Dermis blood vessel endothelial cell (primary cell): ENCODE data around the gene NPEPL1. TPM values are rescaled to one million over a fixed set of nuclear protein-coding genes. Genes with fewer than 3 reads are reported as not detected.
A peak's percentile ranks its signal among the peaks of the same experiment; 100 is the strongest.
"Not testable (repeated sequence)": the region's sequence is repeated elsewhere in the genome, so short reads cannot be mapped to it uniquely, and the experiment has no call there.

Experiments
- DNase-seq: peaks from one replicate; pipeline ENCODE4 v3.0.0; 2010
- total RNA-seq: library from RNA; depleted of rRNA; stranded (reverse); fragments of >200 nt; gene quantifications from 2 replicates; pipeline ENCODE4 v1.2.3, GENCODE V29; 2014

Gene NPEPL1
- total RNA-seq: 20.6 and 28.8 TPM in 2 replicates

DNA sequence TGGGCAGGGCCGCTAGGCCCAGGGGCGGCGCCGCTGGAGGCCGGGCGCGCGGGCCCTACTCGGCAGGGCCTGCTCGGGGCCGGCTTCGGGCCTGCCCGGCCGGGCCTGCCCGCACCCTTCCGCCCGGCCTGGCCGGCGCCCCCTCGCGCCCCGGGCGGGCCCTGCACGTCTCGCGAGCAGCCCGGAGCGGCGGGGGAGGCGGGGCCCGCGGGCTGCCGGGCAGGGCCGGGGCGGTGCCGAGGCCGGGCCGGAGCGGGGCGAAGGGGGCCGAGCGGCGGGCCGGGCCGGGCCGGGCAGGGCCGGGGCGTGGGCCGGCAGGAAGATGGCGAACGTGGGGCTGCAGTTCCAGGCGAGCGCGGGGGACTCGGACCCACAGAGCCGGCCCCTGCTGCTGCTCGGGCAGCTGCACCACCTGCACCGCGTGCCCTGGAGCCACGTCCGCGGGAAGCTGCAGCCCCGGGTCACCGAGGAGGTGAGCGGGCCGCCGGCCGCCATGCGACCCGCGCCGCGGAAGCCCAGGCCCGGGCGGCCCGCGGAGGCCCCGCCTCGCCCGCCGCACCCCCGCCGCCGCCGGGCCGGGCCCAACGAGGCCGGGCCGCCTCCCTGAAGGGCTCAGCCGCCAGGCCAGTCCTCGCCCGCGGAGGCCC lies at the start of gene NPEPL1:
Gene NPEPL1, plus strand, starts transcription at position 222 of the 647 bp plus-strand sequence. Its CDS starts 101 bp downstream, at position 323.
- peak; percentile 84 for DNase-seq

- DNase-seq: not testable (repeated sequence)
Measured at GRCh38 chr20:58642896-58643295, 49.7 kb upstream of the NPEPL1 start.

DNA sequence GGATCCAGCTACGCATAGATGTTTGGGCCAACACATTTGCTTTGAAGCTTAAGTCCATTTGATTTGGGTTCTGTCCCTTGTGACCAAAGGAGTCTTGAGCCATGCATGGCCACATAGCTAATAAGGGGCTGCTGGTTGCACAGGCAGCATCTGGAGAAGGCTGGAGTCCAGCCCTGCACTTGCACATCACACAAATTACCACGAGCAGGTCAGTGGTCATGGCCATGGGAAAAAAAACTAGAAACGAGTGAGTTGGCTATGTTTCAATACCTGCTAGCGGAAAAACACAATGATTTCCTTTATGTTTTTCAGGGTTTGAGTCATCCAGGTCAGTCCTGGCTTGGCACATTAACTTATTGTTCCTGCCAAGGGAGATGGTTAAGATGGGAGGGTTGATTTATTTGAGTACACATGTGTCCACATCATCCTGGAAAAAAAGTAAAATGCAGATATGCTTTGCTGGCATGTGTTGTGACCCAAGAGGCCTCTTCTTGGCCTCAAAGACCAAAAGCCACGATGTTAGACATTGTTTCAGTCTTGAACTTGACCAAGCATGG lies 47.1 kb upstream of the NPEPL1 start:
- DNase-seq: peak; percentile 89

DNA sequence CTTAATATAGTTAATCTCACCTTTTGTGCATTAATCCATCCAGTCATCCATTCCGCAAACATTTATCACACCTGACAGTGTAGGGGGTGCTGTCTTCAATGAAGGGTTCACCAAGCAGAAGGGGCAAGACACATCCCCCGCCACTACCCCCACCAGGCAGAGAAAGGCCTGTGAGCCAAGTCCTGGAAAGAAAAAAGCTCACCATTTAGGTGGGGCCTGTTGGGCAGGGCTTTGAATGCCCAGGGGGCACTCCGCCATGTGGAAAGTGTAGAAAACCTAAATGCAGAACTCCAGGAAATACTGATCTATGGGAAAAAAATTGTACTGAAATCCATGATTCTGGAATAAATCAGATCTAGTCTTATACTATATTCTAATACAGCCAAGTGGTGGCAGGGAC lies 46.3 kb upstream of the NPEPL1 start:
- DNase-seq: no peak

GRCh38 chr20:58646703-58647102 lies 45.9 kb upstream of the NPEPL1 start:
- DNase-seq: no peak

GRCh38 chr20:58647162-58647795 lies 45.3 kb upstream of the NPEPL1 start:
- no peak for DNase-seq

- peak; percentile 77 for DNase-seq
Measured at GRCh38 chr20:58647796-58648501, 44.7 kb upstream of the NPEPL1 start.

DNA sequence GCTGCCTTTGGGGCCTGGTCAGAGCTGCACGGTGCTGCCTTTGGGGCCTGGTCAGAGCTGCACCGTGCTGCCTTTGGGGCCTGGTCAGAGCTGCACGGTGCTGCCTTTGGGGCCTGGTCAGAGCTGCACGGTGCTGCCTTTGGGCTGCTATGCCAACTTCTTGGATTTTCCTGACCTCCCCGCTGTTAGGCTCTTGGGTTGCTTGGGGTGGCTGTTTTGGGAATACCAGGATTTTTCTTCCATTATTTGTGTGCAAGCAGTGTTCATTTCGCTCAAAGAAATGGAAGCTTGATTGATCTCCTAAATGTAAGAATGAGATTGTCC lies 44.1 kb upstream of the NPEPL1 start:
- not testable (repeated sequence) for DNase-seq

DNA sequence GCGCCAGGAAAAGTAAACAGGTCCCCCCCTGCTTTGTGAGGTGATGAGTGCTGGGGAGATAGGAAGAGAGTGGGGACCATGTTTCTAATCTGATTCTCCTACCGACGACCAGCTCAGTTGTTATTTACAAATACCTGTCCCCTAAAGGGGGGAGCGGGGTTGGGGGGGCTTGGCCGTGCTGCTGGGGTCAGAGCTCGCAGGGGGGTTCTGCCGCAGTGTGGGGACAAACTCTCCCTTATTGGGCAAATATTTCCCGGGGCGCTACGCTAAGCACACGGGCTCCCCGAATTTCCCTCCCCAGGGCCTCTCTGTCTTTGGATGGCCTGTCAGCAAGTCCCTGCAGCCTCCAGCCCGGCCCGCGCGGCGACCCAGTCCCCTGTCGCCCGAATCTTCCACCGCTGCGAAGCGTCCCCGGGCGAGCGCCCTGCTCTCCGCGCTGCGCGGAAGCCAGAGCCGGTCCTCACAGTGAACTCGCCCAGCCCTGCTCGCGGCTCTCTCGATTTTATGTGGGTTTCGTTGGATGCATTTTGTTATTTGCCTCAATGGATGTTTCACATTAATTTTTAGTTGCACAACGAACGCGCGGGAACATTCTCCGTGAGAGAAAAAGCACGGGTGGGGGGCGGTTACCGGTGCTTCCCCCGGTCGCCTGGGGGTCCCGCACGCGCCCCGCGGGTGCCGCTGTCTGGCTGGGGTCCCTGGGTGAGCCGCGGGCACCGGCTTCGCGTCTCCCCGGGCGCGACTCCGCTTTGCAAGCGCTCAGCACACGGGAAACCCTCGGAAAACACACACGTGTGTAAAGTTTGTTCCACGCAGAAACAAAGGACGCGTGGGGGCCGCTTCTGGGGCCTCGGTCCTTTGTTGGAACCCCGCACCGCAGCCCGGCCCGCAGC lies 43.1 kb upstream of the NPEPL1 start:
- DNase-seq: peak; percentile 36

DNA sequence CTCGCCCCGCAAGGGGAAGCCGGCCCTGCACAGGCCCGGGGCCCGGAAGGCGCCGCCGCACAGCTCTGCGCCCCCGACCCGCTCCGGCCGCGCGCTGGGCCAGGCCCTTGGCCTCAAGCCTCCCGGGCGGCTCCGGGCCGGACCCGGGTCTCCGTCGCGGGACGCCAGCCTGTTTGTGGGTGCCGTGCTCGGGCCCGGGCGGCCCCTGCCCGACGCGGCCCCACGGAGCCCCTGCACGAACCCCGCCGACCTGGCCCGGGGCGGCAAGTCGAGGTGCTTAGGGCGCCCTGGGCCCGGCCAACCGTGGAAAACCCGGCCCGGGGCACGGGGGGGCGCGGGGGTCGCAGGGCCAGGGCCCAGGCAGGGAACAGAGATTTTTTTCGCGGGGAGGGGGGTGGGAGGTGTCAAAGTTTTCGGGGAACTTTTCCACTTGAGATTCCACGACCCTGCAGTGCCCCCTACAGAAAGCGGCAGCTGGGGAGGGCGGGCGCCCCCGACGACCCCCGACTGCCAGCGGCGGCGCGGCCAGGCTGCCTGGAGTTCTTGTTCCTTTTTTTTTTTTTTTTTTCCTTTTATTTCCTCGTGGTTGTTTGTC lies 42.3 kb upstream of the NPEPL1 start:
- no peak for DNase-seq

DNA sequence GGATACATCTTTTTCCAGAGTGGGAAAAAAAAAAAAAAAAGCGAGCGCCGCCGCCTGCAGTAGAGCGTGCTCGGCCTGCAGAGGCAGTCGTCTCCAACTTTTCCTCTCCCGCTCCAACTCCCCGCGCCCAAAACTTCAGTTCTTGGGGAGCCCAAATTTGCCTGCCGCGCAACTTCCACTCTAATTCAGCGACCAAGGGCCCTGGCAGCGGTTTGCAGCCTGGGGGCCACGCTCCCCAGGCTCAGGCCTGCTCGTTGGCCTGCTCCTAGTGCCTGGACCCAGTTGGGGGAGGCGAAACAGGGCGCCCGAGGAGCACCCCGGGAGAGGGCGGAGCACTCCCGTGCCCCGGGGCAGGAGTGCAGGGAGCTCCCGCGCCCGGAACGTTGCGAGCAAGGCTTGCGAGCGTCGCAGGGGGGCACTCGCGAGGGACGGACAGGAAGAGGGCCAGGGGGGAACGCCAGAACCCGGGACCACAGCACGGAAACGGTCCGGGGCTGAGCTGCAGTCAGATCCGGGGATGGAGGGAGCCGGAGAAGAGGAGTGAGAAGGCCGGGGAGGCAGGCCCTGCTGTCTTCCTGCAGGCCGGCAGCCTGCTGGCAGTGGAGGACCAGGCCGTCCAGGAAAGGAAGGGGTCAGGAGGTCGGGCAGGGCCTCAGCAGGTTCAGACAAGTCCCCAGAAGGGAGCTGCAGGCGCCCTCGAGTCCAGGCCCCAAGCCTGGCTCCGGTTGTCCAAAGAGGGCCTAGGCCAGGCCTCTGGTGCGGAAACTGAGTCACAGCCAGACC lies 41.6 kb upstream of the NPEPL1 start, which contains the start of gene STX16:
Gene STX16, plus strand, starts transcription at position 508 of the 783 bp plus-strand sequence. CDS start 724 bp downstream, outside the sequence.
- peak; percentile 94 for DNase-seq

DNA sequence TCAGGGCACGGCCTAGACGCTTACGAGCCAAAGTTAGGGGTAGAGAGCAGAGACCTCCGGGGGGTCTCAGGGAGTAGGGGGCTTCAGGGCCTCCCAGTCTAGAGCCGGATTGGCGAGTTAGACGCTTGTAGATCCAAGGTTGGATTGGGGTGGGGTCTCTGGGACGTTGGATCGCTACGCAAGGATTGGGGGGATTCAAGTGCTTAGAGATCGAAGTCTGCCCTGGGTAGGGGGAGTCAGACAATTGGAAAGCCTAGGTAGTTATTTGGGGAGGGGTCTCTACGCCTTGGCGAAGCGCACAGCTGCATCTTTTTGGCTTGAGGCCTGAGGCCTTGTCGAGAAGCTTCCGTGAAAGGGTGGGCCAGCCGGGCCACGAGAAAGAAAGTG lies 41.0 kb upstream of the NPEPL1 start:
- no peak for DNase-seq

DNA sequence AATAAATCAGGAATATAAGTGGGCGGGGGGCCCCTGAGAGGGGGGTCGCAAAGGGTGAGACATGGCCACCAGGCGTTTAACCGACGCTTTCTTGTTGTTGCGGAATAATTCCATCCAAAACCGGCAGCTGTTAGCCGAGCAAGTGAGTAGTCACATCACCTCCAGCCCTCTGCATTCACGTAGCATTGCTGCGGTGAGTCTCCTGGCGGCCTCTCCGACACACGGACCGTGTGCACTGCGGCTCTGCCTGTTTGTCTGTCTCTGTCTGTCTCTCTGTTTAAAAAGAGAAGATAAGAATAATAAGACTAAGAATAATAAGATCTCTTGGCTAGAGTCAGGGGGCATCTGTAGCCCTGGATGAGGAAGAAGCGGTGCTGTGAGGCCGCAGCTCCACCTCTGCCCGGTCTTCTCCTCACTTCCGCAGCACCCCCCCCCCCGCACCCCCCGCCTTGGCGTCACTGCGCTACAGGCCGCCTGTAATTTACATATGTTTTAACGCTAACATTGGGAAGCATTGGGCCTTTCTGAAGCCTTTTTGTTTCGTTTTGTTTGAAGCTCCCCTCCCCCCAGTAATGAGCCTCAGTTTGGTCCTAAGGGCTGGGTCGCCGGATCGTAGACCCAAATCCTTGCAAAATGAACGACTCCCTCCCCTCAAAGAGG lies 40.5 kb upstream of the NPEPL1 start:
- peak; percentile 81 for DNase-seq

DNA sequence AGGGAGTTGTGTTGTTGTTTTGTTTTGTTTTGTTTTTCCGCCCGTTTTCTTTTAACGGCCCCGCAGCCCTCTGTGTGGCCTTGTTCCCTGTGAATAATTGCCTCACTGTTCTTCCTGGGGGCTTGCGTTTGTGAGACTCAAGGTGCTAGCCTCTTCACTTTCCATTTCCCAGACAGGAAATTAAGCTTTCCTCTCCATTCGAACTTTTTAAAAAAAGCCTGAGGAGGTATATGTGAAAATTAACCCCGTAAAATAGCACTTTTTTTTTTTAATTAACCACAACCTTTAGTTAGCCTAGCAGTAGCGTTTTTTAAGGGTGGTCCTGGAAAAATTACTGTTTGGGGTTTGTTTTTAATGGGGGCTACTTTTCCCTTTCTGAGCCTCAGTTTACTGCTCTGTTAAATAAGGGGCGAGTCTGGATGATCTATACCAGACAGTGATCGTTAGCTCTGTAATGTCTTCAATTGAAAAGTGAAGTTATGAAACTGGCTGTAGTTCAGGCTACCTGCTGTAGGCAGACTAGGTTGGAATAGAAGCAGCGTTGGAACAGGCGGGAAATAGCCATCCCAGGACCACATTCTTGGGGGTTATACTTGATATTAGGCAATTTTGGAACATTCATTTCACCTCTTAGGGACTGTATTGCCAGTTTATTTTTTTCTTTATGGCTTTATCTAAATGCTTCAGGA lies 39.9 kb upstream of the NPEPL1 start:
- peak; percentile 33 for DNase-seq

DNA sequence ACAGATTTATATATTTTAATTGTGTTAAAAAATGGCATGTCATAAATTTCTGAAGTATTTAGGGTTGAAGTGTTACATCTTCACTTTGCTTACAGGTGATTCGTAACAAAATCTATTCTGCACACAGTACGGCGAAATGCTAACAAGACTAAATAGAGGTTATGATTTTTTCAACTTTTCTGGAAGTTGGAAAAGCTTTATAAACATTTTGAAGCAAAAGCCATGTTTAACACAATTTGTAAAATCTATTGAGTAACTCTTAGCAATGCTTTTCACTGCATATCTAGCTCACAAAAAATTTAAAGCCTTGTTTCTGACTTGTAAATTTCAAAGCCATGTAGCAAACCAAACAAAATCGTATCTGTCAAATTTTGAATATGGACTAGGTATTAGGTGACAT lies 38.3 kb upstream of the NPEPL1 start:
- no peak for DNase-seq

- DNase-seq: no peak
Measured at GRCh38 chr20:58655328-58656107, 37.1 kb upstream of the NPEPL1 start.

DNA sequence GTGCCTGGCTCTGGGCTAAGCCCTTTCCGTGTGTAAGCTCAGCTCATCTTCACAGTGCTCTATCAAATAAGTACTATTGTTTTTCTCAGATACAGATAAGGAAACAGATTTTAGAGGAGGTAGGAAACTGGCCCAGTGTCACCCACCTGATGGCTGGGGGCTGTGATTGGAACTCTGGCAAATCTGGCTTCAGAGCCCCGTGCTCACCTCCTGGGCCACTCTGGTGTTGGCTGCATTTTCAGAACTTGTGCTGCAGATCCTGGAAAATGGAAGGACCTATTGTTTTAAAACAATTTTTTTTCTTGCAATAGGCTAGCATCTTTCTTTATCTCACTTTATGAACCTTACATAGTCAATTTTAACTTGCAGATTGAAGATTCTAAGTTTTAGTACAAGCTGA lies 35.8 kb upstream of the NPEPL1 start:
- no peak for DNase-seq

DNA sequence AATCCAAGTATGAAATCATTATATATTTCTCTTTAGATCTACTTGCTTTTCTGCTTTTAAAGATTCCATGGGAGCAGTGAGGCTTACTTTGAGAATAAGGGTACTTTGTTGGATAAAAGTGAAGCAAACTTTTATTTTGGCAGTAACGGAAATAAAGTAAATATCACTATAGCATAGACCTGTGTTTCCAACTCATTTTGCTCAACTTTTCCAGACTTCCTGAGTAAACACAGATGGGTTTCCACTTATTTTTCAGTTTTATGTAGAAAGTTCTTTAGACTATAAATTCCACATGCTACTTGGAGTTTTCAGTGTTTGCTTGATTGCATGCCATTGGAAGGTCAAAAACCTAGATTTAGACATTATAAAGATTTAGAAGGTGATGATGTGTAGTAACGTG lies 35.3 kb upstream of the NPEPL1 start:
- no peak for DNase-seq

GRCh38 chr20:58657986-58658385 lies 34.6 kb upstream of the NPEPL1 start:
- DNase-seq: no peak
